Inflammatory macrophage treated with lipopolysaccharide for 1 hour (primary cell): ENCODE data around the gene CD1B.
"Not testable (repeated sequence)": the region's sequence is repeated elsewhere in the genome, so short reads cannot be mapped to it uniquely, and the experiment has no call there.

Experiments
- DNase-seq, 2 donors: peaks; one replicate each; pipeline ENCODE4 v3.0.0-alpha.2; 2020 to 2022

CD1B gene

DNA sequence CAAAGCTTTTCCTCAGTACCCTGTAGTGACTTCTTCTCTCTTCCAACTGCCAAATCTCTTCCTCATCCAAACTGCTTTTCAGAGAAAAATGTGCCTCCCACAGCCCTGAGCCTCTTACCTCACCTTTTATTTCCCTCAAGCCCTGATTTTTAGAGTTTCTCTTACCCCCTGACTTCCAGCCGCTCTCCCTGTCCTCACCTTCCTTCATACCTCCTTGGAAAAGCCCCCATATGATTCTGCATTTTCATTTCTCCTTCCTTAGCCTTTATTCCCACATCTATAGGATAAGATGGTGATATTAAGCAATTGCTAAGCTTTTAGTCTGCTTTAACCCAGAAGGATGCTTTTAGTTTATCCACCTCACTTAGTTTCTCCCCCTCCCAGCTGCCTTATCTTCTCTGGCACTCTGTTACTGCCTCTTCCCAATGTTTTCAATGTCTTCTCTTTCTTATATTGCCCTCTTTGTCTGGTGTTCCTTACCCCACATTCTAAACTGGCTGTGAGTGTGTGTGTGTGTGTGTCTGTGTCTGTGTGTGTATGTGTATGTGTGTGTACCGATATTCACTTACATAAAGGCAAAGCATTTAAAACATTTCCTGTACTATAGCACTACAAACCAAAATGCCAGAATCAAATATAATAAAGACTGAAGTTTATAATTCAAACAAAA, at the start of gene CD1B:
TSS of gene CD1B (minus strand) at position 51 of the 670 bp plus-strand sequence. CDS start 108 bp downstream, outside the sequence.
- no peak for DNase-seq

DNA sequence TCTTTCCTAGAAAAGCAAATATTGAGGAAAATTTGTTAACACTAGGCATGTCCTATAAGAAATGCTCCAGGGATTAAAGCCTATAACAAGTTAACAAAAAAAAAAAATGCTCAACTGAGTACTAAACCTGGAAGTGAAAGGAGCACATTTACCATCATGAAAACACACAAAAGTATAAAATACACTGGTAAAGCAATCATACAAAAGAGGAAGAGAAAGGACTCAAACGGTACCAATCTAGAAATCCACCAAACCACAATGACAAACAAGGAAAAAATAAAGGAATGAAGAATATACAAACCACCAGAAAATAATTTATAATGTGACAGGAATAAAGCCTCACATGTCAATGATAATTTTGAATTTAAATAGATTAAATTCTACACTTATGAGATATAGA, 43.5 kb upstream of the CD1B start:
- DNase-seq = peak in 1 of 2 donors; percentile 7

DNA sequence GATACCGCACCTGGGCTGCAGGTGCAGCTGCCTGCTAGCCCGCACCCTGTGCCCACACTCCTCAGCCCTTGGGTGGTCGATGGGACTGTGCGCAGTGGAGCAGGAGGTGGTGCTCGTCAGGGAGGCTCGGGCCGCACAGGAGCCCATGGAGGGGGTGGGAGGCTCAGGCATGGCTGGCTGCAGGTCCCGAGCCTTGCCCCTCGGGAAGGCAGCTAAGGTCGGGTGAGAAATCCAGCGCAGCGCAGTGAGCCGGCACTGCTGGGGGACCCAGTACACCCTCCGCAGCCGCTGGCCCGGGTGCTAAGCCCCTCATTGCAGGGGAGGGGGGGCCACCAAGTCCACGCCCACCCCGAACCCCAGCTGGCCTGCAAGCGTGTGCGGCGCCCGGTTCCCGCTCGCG, 42.8 kb upstream of the CD1B start:
- DNase-seq = not testable (repeated sequence)

DNA sequence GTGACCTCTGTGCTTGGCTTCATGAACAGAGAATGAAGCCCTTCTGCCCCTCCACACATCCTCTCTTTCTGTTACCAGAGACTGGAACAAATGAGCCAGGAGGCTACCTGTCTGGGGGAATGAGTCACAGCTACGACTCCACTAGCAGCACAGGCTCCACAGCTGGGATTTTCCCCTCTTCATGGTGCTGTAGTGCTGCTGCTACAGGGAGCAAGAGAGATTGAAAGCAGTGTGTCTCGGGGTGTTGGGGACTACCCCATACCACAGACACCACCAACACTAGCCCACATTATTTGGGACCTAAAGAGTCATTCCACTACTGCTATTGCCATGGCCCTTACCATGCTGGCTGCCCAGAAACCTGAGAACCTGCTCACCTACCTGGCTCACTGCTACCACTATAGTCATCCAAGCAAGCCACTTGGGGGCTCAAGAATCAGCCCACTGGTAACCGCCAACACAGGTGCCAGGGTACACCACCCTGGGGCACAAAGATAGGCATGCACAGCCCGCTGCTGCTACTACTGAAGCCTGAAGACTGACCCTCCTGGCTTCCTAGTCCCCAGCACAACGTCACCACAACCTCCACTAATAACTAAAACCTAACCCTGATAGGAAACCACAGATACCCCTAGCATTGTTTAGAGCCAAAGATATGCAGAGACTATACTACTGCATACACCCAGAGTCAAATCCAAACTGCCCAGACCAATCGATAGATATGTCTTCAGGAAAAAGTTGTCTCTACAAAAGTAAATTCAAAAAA, 40.0 kb upstream of the CD1B start:
- no peak for DNase-seq

DNA sequence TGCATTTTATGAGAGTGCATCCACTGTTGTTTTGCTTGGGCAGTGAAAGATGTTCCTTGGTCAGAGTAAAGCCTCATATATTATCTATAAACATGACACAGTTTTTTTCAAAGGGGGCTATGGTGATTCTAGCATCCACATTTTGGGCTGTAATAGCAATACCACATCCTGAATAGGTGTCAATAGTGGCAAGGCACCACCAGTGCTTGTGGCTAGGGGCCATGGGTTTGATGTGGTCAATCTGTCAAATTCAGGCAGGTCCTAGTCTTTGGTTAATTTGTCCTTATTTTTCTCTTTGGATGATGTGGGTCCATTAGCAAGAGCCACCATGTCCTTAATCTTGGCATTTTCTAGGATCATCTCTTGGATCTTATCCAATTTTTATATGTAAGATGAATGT, 35.5 kb upstream of the CD1B start:
- no peak for DNase-seq

DNA sequence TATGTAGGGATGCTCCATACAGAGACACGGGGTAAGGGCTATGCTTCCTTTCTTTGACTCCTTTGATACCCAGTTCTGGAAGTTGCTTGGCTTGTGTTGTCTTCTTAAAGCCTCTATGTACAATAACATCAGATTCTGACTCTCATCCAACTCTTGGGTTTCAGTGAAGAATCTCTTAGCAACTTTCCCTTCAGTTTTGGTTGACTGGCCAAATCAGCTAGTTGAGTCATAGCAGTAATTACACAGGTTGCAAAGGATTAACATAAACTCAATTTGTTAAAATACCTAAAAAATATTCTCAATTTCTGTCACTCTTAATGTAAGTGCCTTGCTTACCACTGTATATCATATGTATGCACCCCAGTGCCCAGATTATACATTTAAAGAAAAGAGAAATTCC, 31.6 kb upstream of the CD1B start:
- no peak for DNase-seq

DNA sequence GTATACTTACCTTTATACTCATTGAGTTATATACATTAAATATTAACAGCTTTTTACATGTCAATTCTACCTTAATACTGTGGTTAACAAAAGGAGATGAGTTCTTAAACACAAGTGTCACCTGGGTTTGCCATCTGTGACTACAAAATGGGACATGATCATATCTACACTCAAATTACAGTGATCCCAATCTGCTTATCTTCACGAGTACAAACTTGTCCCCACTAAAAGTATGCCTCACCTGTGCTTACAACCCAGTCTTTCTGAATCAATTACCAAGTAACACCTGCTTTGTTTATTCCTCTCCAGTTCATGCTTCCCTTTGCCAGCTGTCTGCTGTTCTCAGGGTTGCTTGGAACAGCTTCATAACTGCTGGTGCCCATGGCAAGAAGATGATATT, 31.2 kb upstream of the CD1B start:
- DNase-seq = no peak

DNA sequence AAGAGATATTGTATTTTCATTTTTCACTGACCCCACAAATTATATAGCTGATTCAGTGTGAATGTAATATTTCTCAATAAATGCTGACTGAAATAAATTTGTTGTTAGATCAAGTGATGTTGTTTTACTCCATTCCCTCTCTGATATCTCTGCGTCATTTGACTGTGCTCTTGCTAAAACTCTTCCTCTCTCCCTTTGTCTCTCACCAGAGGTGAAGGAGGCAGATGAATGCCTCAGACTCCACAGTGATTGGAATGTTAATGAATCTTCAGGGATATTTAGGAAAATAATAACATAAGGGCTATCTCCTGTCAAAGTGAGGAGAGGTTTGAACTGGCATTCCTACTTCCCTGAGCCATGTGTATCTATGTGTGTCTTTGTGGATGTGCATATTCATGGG, 26.1 kb upstream of the CD1B start:
- no peak for DNase-seq

DNA sequence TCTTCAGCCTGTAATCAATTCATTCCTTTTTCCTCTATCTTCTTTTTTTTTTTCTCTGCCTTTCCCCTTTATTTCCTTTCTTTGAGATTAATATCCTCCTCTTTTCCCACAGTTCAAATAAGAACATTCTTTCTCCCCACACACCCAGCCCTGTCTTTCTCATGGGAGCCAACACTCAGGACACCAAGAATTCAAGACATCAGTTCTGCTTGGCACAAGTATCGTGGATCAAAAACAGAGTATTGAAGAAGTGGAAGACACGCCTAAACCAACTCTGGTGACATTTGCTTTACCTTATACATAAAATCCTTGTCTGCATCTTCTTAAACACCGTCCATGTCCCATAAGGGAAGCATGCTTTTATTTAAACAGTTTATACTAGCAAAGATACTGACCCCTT, 25.3 kb upstream of the CD1B start:
- no peak for DNase-seq

DNA sequence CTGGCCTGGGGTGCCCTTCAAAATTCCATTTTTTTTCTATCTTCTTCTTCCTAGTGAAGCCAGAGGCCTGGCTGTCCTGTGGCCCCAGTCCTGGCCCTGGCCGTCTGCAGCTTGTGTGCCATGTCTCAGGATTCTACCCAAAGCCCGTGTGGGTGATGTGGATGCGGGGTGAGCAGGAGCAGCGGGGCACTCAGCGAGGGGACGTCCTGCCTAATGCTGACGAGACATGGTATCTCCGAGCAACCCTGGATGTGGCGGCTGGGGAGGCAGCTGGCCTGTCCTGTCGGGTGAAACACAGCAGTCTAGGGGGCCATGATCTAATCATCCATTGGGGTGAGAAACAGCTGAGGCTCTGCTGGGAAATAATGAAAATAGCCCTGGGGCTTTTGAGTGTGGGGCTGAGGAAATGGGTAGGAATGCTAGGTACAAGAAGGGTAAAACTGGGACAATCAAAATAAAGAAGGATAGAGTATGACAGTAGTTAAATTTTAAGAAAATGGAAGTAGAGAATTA, 24.5 kb upstream of the CD1B start:
- no peak for DNase-seq

DNA sequence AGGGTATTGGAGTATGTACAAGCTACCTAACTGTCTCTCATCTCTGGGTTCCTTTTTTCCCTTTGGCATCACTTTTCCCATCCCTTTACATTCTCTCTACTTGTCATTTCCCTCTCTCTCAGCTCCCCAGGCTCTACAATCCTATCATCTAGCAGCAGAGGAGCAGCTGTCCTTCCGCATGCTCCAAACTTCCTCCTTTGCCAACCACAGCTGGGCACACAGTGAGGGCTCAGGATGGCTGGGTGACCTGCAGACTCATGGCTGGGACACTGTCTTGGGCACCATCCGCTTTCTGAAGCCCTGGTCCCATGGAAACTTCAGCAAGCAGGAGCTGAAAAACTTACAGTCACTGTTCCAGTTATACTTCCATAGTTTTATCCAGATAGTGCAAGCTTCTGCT, 22.9 kb upstream of the CD1B start:
- peak; percentile 26 to 38 for DNase-seq

DNA sequence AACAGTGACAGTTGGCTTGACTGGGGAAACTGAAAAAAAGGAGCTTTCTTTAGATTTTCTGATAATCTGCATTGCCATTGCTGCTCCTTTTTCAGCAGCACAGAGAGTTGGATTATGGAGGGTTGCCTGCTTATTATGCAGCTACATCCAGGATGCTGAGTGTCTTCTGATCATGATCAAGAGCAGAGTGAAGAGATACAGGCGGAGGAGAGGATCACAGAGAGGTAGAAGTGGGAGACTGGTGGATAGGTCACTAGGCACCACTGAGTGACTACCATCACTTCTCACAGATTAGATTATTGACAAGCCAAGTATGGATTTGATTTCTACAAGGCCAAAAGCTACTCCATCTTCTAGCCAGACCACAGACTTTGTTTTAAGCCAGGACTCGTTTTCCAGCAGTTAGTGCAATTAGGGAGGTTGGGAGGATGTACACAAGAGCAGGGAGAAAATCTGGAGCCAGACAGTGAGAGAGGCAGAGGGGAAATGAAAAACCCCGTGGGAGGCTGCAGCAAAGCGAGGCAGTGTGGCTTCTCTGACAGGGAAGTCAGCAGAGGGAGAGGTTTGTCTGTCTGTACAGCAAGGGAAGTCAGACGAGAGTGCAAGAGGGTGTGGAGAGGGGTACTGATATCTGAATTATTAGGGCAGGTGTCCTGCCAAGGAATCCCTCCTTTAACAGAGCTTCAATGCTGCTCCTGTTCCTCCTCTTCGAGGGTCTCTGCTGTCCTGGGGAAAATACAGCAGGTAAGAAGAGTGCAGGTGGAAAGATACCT, 22.2 kb upstream of the CD1B start, which contains the start of gene CD1E:
TSS of gene CD1E (plus strand) at position 592 of the 773 bp plus-strand sequence. CDS start at position 687, 95 bp downstream.
- DNase-seq = peak; percentile 54 to 55

DNA sequence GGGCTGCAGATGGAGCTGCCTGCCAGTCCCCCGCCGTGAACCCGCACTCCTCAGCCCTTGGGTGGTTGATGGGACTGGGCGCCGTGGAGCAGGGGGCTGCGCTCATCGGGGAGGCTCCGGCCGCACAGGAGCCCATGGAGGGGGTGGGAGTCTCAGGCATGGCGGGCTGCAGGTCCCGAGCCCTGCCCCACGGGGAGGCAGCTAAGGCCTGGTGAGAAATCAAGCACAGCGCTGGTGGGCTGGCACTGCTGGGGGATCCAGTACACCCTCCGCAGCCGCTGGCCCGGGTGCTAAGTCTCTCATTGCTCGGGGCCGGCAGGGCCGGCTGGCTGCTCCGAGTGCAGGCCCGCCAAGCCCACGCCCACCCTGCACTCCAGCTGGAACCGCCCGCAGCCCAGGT, 17.6 kb upstream of the CD1B start:
- not testable (repeated sequence) for DNase-seq

DNA sequence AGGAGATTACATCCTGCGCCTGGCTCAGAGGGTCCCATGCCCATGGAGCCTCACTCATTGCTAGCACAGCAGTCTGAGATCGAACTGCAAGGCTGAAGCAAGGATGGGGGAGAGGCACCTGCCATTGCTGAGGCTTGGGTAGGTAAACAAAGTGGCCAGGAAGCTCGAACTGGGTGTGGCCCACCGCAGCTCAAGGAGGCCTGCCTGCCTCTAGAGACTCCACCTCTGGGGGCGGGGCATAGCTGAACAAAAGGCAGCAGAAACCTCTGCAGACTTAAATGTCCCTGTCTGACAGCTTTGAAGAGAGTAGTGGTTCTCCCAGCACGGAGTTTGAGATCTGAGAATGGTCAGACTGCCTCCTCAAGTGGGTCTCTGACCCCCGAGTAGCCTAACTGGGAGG, 5.1 kb upstream of the CD1B start:
- DNase-seq = not testable (repeated sequence)

DNA sequence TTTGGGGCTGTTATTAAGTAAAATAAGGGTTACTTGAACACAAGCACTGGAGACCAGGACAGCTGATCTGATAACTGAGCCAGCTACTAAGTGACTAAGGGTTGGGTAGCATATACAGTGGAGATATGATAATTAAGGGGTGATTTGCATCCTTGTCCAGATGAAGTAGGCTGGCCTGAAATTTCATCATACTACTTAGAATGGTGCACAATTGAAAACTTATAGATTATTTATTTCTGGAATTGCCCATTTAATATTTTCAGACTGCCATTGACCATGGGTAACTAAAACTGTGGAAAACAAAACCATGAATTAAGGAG, 3.8 kb upstream of the CD1B start:
- no peak for DNase-seq

DNA sequence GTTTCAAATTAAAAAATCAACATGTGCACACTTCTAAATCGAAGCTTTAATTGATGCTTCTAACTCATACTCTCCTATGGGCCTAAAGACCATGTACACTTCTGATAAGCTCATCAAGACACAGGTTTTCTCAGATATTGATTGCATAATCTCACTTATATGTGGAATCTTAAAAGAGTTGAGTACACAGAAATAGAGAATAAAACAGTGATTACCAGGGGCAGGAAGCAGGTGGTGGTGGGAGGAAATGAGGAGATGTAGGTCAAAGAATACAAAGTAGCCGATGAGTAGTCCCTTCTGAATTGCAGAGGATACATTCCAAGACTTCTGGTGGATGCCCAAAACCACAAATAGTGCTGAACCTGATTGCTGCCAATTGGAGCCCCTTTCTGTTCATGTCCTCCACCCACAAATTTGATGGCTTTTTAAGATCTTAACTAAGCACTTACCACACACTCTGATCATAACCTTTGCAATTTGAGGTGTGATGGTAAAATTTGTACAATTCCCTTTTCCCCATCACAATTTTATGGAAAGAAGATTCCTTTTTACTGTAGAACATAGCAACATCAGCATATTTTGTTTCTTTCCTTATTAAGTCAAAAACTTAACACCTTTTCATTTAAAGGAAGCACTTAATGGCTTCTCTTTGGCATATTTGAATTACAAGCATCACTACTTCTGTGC, 3.3 kb upstream of the CD1B start:
- DNase-seq = no peak

DNA sequence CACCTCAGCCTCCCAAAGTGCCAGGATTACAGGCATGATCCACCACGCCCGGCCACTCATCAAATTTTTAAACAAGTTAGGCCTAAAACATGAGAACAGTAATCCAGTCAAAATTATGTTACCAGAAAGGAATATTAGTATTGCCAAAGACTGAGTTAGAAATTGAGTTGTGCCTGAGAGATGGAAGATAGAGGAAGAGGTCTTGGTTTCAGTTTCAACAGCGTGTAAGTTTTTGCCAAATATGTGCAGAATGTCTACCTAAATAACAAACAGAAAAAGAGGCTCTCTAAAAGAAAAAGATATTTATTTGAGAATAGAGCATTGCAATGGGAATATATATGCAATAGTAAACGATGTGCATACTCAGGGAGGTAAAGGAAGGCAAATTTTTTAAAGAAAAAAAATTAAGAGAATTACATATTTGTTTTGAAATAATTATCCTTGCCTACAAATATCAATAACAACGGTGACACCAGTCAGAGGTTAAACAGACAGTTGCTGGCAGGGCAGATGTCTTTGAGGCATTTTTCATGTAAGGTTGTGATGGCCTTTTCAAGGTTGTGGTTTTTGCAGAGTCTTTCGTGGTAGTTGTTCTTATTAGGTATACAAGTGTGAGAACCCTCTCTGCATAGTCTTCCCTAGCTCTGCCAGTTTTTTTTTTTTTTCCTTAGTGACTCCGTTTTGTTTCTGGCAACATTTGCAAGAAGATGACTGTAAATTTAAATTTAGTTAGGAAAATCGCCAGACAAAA, 2.2 kb upstream of the CD1B start:
- peak; percentile 36 to 40 for DNase-seq

DNA sequence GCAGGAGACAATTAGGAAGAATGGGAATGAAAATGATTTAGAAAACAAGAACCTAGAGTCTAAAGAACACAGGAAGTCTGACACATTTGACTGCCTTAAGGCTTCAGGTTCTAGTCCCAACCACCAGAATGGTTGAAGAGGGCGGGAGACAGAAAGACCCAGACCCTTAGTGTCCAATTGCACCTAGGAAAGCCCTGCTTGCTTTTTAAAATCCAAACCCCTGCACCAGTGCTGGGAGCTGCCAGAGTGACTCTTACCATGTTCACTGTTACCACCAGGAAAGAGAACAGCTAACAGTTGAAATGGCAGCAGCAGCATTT, 265 bp downstream of the CD1B start:
- DNase-seq = no peak

DNA sequence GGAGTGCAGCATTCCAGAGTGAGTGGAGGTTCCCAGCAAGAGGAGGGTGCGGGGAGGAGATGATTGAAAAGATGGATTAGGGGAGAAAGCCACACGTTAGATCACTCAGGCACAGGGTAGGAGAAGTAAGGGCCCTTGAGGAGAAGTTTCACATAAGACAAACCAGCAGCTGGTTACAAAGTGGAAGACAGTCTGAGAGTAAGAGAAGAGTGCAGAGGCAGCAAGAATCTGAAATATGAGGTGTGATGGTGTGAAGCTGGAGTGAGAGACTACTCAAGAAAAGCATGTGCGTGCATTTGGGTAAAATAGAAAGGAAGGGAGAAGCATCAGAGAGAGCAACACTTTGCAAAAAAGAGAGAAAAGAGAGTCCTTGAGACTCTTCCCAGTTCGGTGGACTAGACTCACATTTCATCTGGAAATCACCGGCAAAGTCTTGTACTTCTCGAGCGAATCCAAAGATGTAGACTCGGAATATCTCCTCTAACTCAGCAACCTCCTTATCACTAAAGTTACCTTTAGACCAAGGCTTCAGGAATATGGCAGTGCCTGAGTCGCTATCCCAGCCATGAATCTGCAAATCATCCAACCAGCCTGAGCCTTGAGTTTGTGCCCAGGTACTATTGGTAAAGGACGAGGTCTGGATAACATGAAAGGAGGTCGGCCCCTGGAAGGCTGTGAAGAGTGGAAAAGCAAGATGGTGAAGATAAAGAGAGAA, 783 bp downstream of the CD1B start:
- no peak for DNase-seq

DNA sequence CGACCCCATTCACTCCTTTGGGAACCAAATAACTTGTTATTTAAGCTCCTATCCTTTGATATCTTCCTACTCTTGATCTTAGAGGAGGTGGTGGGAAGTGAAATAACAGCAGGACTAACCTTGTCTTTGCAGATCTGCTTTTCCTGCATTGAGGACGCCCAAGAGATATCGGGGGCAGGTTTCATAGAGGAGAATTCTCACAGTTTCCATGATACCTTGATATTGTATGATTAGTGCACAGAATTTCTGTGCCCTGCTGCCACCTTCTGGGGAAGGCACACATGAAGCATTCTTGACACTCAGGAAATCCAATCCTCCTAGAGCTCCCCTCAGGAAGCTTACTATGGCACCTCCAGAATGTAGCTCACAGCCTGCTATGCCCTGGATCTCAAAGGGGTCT, 1.6 kb downstream of the CD1B start:
- DNase-seq = peak; percentile 32 to 53

DNA sequence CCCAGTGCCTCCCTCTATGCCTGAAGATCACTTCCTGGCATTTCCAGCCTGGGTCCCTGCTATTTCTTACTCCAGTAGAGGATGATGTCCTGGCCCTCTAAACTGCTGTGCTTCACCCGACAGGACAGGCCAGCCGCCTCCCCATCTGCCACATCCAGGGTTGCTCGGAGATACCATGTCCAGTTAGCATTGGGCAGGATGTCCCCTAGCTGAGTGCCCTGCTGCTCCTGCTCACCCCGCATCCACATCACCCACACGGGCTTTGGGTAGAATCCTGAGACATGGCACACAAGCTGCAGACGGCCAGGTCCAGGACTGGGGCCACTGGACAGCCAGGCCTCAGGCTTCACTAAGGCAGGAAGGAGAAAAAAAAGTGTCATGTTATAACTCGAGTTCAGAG, 2.0 kb downstream of the CD1B start:
- DNase-seq = no peak

DNA sequence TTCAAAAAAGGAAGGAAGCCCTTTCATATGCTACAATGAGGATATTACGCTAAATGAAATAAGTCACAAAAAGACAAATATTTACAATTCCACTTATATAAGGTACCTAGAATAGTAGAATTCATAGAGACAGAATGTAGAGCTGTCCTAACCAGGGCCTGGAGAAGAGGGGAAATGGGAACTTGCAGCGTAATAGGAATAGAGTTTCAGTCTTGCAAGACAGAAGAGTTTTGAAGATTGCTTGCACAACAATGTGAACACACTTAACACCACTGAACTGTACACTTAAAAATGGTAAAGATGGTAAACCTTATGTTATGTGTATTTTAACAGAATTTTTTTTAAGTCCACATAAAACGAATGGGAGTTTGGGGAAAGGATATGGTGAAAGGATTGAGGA, 2.9 kb downstream of the CD1B start:
- peak; percentile 62 to 66 for DNase-seq
